Measurements from ENCODE around the gene SEMA3D. TPM values are rescaled to one million over a fixed set of nuclear protein-coding genes. Genes with fewer than 3 reads are reported as not detected.

The SEMA3D gene
- polyA plus RNA-seq, 1 donor from 2014 or later = 1.6 TPM

- Histone ChIP-seq H2AFZ (ENCODE audit: low read depth, low read length) (no peak overlapping the region), H3K79me2 (replicated peaks; ENCODE audit: insufficient read depth, low read length) (no peaks in the 10 kb centered on the region), H3F3A (ENCODE audit: insufficient read depth, low read length, poor library complexity, severe bottlenecking) (no peaks in the 10 kb centered on the region), H3K36me3 (ENCODE audit: insufficient read depth, low read length) (no peaks in the 10 kb centered on the region), H3K9ac (ENCODE audit: low read length) (no peak overlapping the region), H3K27ac (ENCODE audit: low read length) (no peak overlapping the region), H3K4me2 (ENCODE audit: low read length) (no peak overlapping the region), H4K20me1 (ENCODE audit: insufficient read depth) (no peaks in the 10 kb centered on the region), H3K9me2 (ENCODE audit: insufficient read depth, low read length) (no peaks in the 10 kb centered on the region), H3K27me3 (ENCODE audit: insufficient read depth, low read depth, low read length) (no peaks in the 10 kb centered on the region), H3K9me3 (ENCODE audit: low read length) (no peaks in the 10 kb centered on the region), H3K4me3 (ENCODE audit: low read length) (no peak overlapping the region)
- TF ChIP-seq SMC3 (conservative IDR thresholded peaks at IDR 0.05; ENCODE audit: poor library complexity) = no peak
- TF ChIP-seq EP300 (conservative IDR thresholded peaks at IDR 0.05; ENCODE audit: poor library complexity, severe bottlenecking) = no peak
- no peak for TF ChIP-seq EZH2 (IDR thresholded peaks at IDR 0.05; ENCODE audit: borderline replicate concordance, insufficient read depth, low read length, poor library complexity, severe bottlenecking)
- TF ChIP-seq TAF1 (IDR thresholded peaks at IDR 0.05; ENCODE audit: low read depth) = no peak
- TF ChIP-seq, protein P1, sequence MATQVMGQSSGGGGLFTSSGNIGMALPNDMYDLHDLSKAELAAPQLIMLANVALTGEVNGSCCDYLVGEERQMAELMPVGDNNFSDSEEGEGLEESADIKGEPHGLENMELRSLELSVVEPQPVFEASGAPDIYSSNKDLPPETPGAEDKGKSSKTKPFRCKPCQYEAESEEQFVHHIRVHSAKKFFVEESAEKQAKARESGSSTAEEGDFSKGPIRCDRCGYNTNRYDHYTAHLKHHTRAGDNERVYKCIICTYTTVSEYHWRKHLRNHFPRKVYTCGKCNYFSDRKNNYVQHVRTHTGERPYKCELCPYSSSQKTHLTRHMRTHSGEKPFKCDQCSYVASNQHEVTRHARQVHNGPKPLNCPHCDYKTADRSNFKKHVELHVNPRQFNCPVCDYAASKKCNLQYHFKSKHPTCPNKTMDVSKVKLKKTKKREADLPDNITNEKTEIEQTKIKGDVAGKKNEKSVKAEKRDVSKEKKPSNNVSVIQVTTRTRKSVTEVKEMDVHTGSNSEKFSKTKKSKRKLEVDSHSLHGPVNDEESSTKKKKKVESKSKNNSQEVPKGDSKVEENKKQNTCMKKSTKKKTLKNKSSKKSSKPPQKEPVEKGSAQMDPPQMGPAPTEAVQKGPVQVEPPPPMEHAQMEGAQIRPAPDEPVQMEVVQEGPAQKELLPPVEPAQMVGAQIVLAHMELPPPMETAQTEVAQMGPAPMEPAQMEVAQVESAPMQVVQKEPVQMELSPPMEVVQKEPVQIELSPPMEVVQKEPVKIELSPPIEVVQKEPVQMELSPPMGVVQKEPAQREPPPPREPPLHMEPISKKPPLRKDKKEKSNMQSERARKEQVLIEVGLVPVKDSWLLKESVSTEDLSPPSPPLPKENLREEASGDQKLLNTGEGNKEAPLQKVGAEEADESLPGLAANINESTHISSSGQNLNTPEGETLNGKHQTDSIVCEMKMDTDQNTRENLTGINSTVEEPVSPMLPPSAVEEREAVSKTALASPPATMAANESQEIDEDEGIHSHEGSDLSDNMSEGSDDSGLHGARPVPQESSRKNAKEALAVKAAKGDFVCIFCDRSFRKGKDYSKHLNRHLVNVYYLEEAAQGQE (IDR thresholded peaks at IDR 0.05; ENCODE audit: borderline replicate concordance) = no peak
- no peak for TF ChIP-seq MXI1 (conservative IDR thresholded peaks at IDR 0.05; ENCODE audit: poor library complexity, severe bottlenecking)
- TF ChIP-seq RAD21 (conservative IDR thresholded peaks at IDR 0.05) = no peak
- no peak for TF ChIP-seq CTCF (IDR thresholded peaks at IDR 0.05; ENCODE audit: poor library complexity, severe bottlenecking)
- no peak for TF ChIP-seq POLR2AphosphoS5 (IDR thresholded peaks at IDR 0.05)
These were observed 50.9 kb downstream of the SEMA3D start for GRCh38 chr7:85135977-85136376.

- no peaks in the 10 kb centered on the region for H3K27me3 ChIP-seq (ENCODE audit: insufficient read depth, low read depth, low read length)
- H4K20me1 ChIP-seq (ENCODE audit: insufficient read depth) = no peaks in the 10 kb centered on the region
- H3K27ac ChIP-seq (ENCODE audit: low read length) = no peak overlapping the region
- no peak overlapping the region for H3K9ac ChIP-seq (ENCODE audit: low read length)
- no peaks in the 10 kb centered on the region for H3K9me3 ChIP-seq (ENCODE audit: low read length)
- no peak overlapping the region for H2AFZ ChIP-seq (ENCODE audit: low read depth, low read length)
- no peak overlapping the region for H3K4me3 ChIP-seq (ENCODE audit: low read length)
- no peaks in the 10 kb centered on the region for H3K79me2 ChIP-seq (replicated peaks; ENCODE audit: insufficient read depth, low read length)
- no peaks in the 10 kb centered on the region for H3K36me3 ChIP-seq (ENCODE audit: insufficient read depth, low read length)
- TF ChIP-seq CTCF (IDR thresholded peaks at IDR 0.05; ENCODE audit: poor library complexity, severe bottlenecking) (no peak), TAF1 (IDR thresholded peaks at IDR 0.05; ENCODE audit: low read depth) (no peak), RAD21 (conservative IDR thresholded peaks at IDR 0.05) (no peak), POLR2AphosphoS5 (IDR thresholded peaks at IDR 0.05) (no peak), SMC3 (conservative IDR thresholded peaks at IDR 0.05; ENCODE audit: poor library complexity) (no peak)
- TF ChIP-seq, protein P1 (IDR thresholded peaks at IDR 0.05; ENCODE audit: borderline replicate concordance) = no peak
- H3F3A ChIP-seq (ENCODE audit: insufficient read depth, low read length, poor library complexity, severe bottlenecking) = no peaks in the 10 kb centered on the region
- no peaks in the 10 kb centered on the region for H3K9me2 ChIP-seq (ENCODE audit: insufficient read depth, low read length)
- no peak overlapping the region for H3K4me2 ChIP-seq (ENCODE audit: low read length)
These were observed 53.3 kb downstream of the SEMA3D start for GRCh38 chr7:85133560-85133959.

Data from neural cell (in vitro differentiated cells).